Uterus (tissue), 4 donors: ENCODE measurements around the gene FILIP1L. TPM values are rescaled to one million over a fixed set of nuclear protein-coding genes. Genes with fewer than 3 reads are reported as not detected.

Experiments used
- DNase-seq, 2 donors: peaks; one replicate each; pipeline ENCODE4 v3.0.0-alpha.2; 2019 to 2020
- H3K27ac ChIP-seq, 2 donors: fragments of 200-600 bp; sonication (generic); 1 replicate in 1 of 2; 2 replicates in 1 of 2; pipeline ENCODE4 v1.5.1; 2016 to 2018
- H3K27me3 ChIP-seq, 2 donors: fragments of 200-600 bp; sonication (generic); one replicate each; pipeline ENCODE4 v1.5.1; 2018 to 2019; ENCODE audit warnings: control low read depth in 1 of 2
- H3K36me3 ChIP-seq, 2 donors: fragments of 200-600 bp; sonication (generic); one replicate each; pipeline ENCODE4 v1.5.1; 2019; ENCODE audit warnings: control low read depth in 1 of 2
- H3K4me1 ChIP-seq, 2 donors: fragments of 200-600 bp; sonication (generic); one replicate each; pipeline ENCODE4 v1.5.1; 2018 to 2019; ENCODE audit warnings: control low read depth in 1 of 2
- H3K4me3 ChIP-seq, 2 donors: fragments of 200-600 bp; sonication (generic); 1 replicate in 1 of 2; 2 replicates in 1 of 2; pipeline ENCODE4 v1.5.1; 2018 to 2019; ENCODE audit warnings: mild to moderate bottlenecking in 1 of 2
- H3K9me3 ChIP-seq, 2 donors: fragments of 200-600 bp; sonication (generic); one replicate each; pipeline ENCODE4 v1.5.1; 2019; ENCODE audit warnings: control low read depth in 1 of 2
- POLR2A ChIP-seq, 2 donors: fragments of 450-650 bp; IDR thresholded peaks; one replicate each; pipeline ENCODE4 v1.6.1; 2016; ENCODE audit warnings: antibody characterized with exemption in 2 of 2, mild to moderate bottlenecking in 1 of 2, moderate library complexity in 1 of 2
- intact Hi-C: fragments of 100-400 bp; cut with DNase I; formaldehyde crosslinking; loops from one replicate; pipeline ENCODE4 v1.15.1; 2023; ENCODE audit warnings: low total_unique reads
- total RNA-seq, 4 donors: library from RNA; depleted of rRNA in 3 of 4; stranded (reverse); fragments of >200 nt in 3 of 4; gene quantifications; one replicate each; pipeline versions ENCODE4 v1.1.0 to v1.2.4, GENCODE V29; 2014 to 2023
- TF ChIP-seq, protein P1 (sequence below), 4 experiments: fragments of 200-600 bp in 2 of 4; fragments of 450-650 bp in 2 of 4; sonication (generic) in 2 of 4; IDR thresholded peaks; one replicate each; pipeline ENCODE4 v1.5.1; 2016 to 2019; ENCODE audit warnings: antibody characterized with exemption in 4 of 4, mild to moderate bottlenecking in 2 of 4, moderate library complexity in 1 of 4
- donor health status: DM: yes; HTN: yes; CAD: no.

The FILIP1L gene
- total RNA-seq, 4 donors from 2014 or later: 48.5 to 99.1 (median 66.3) TPM

GRCh38 chr3:99848433-99848832, 265.9 kb downstream of the FILIP1L start:
- Histone ChIP-seq H3K27me3 (no peaks in the 10 kb centered on the region), H3K36me3 (no peaks in the 10 kb centered on the region), H3K9me3 (no peaks in the 10 kb centered on the region), H3K27ac (no peak overlapping the region), H3K4me1 (peaks cover 5 to 6% of the 10 kb centered on the region in 2 donors), H3K4me3 (no peak overlapping the region)
- TF ChIP-seq POLR2A (IDR thresholded peaks at IDR 0.05): no peak
- TF ChIP-seq, protein P1, sequence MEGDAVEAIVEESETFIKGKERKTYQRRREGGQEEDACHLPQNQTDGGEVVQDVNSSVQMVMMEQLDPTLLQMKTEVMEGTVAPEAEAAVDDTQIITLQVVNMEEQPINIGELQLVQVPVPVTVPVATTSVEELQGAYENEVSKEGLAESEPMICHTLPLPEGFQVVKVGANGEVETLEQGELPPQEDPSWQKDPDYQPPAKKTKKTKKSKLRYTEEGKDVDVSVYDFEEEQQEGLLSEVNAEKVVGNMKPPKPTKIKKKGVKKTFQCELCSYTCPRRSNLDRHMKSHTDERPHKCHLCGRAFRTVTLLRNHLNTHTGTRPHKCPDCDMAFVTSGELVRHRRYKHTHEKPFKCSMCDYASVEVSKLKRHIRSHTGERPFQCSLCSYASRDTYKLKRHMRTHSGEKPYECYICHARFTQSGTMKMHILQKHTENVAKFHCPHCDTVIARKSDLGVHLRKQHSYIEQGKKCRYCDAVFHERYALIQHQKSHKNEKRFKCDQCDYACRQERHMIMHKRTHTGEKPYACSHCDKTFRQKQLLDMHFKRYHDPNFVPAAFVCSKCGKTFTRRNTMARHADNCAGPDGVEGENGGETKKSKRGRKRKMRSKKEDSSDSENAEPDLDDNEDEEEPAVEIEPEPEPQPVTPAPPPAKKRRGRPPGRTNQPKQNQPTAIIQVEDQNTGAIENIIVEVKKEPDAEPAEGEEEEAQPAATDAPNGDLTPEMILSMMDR (IDR thresholded peaks at IDR 0.05): no peak
- DNase-seq: no peak
- intact Hi-C loops: no loop called here

GRCh38 chr3:99846477-99847160, 267.7 kb downstream of the FILIP1L start:
- TF ChIP-seq, protein P1 (IDR thresholded peaks at IDR 0.05): no peak
- TF ChIP-seq POLR2A (IDR thresholded peaks at IDR 0.05): no peak
- DNase-seq: peak in 1 of 2 donors; percentile 32
- Histone ChIP-seq H3K9me3 (no peaks in the 10 kb centered on the region), H3K36me3 (no peaks in the 10 kb centered on the region), H3K4me1 (peaks cover 5 to 6% of the 10 kb centered on the region in 2 donors), H3K27ac (peak overlapping the region; percentile 80 to 87), H3K27me3 (no peaks in the 10 kb centered on the region), H3K4me3 (no peak overlapping the region)
- intact Hi-C loops: no loop called here

- H3K4me1 ChIP-seq: peaks cover 5 to 6% of the 10 kb centered on the region in 2 donors
- intact Hi-C loops: no loop called here
- peak overlapping the region; percentile 80 to 87 for H3K27ac ChIP-seq
- TF ChIP-seq, protein P1 (IDR thresholded peaks at IDR 0.05): no peak
- no peak for TF ChIP-seq POLR2A (IDR thresholded peaks at IDR 0.05)
- no peaks in the 10 kb centered on the region for H3K9me3 ChIP-seq
- H3K4me3 ChIP-seq: no peak overlapping the region
- no peak for DNase-seq
- no peaks in the 10 kb centered on the region for H3K27me3 ChIP-seq
- H3K36me3 ChIP-seq: no peaks in the 10 kb centered on the region
These were observed 268.3 kb downstream of the FILIP1L start for GRCh38 chr3:99845999-99846398.

- Histone ChIP-seq H3K4me3 (no peak overlapping the region), H3K27ac (peak overlapping the region; percentile 80 to 87), H3K36me3 (no peaks in the 10 kb centered on the region), H3K9me3 (no peaks in the 10 kb centered on the region), H3K4me1 (peaks cover 5 to 6% of the 10 kb centered on the region in 2 donors), H3K27me3 (no peaks in the 10 kb centered on the region)
- no peak for DNase-seq
- TF ChIP-seq POLR2A (IDR thresholded peaks at IDR 0.05): no peak
- TF ChIP-seq, protein P1 (IDR thresholded peaks at IDR 0.05): no peak
- intact Hi-C loops: no loop called here
These were observed 269.0 kb downstream of the FILIP1L start for GRCh38 chr3:99845331-99845730.

DNA sequence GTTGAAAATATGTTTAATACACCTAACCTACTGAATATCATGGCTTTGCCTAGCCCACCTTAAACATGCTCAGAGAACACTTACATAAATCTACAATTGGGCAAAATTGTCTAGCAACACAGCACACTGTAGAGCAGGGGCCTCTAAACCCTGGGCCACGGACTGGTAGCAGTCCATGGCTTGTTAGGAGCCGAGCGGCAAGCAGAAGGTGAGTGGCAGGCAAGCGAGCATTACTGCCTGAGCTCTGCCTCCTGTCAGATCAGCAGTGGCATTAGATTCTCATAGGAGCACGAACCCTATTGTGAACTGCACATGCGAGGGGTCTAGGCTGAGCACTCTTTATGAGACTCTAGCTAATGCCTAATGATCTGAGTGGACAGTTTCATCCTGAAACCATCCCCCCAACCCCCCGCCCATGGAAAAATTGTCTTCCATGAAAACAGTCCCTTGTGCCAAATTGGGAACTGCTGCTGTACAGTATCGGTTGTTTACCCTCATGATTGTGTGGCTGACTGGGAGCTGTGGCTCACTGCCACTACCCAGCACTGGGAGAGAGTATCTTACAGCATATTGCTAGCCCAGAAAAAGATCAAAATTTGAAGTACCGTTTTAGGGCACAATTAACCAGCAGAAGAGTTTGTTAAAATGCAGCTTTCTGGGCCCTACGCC, 270.6 kb downstream of the FILIP1L start:
- H3K4me3 ChIP-seq: no peak overlapping the region
- H3K27me3 ChIP-seq: no peaks in the 10 kb centered on the region
- no peaks in the 10 kb centered on the region for H3K9me3 ChIP-seq
- peak overlapping the region; percentile 80 to 87 for H3K27ac ChIP-seq
- no peaks in the 10 kb centered on the region for H3K36me3 ChIP-seq
- intact Hi-C loops: no loop called here
- H3K4me1 ChIP-seq: peaks cover 5 to 6% of the 10 kb centered on the region in 2 donors
- no peak for TF ChIP-seq POLR2A (IDR thresholded peaks at IDR 0.05)
- TF ChIP-seq, protein P1 (IDR thresholded peaks at IDR 0.05): no peak
- DNase-seq: no peak
